SK-N-SH treated with all-trans-retinoic acid at 6 μM for 48 hours (cell line): Measurements from ENCODE around the gene TCERG1L.

ENCODE experiments used
- ATAC-seq: fragments of 200-7000 bp; cut with Tn5 transposase; 3 replicates; pipeline ENCODE4 v1.9.1; 2020; ENCODE audit warnings: mild to moderate bottlenecking, moderate library complexity
- ARNTL ChIP-seq: fragments of 450-650 bp; formaldehyde crosslinking; IDR thresholded peaks from 2 replicates; pipeline ENCODE4 v1.5.0; 2020; ENCODE audit warnings: low read depth, mild to moderate bottlenecking, moderate library complexity, borderline replicate concordance
- CREB5 ChIP-seq: fragments of 250-450 bp; sonication (Bioruptor Pico); IDR thresholded peaks from 2 replicates; pipeline ENCODE4 v1.5.1; 2020; ENCODE audit warnings: low read depth, mild to moderate bottlenecking, moderate library complexity
- CSDC2 ChIP-seq: fragments of 250-450 bp; sonication (Bioruptor Pico); IDR thresholded peaks from 2 replicates; pipeline ENCODE4 v1.5.0; 2020; ENCODE audit warnings: mild to moderate bottlenecking, moderate library complexity
- GLIS3 ChIP-seq: fragments of 250-450 bp; sonication (Bioruptor Pico); IDR thresholded peaks from 2 replicates; pipeline ENCODE4 v1.5.0; 2020; ENCODE audit warnings: mild to moderate bottlenecking, moderate library complexity
- ISL1 ChIP-seq: fragments of 250-450 bp; sonication (Bioruptor Pico); IDR thresholded peaks from 2 replicates; pipeline ENCODE4 v2.1.2; 2022; ENCODE audit warnings: mild to moderate bottlenecking, moderate library complexity
- OSR1 ChIP-seq: fragments of 250-450 bp; sonication (Bioruptor Pico); IDR thresholded peaks from 2 replicates; pipeline ENCODE4 v1.8.0; 2022; ENCODE audit warnings: moderate library complexity, mild to moderate bottlenecking, inconsistent platforms
- POU6F1 ChIP-seq: fragments of 250-450 bp; sonication (Bioruptor Pico); IDR thresholded peaks from 2 replicates; pipeline ENCODE4 v1.8.0; 2021; ENCODE audit warnings: low read depth, mild to moderate bottlenecking, moderate library complexity, borderline replicate concordance
- TOX ChIP-seq: fragments of 250-450 bp; sonication (Bioruptor Pico); IDR thresholded peaks from 2 replicates; pipeline ENCODE4 v1.8.0; 2021; ENCODE audit warnings: mild to moderate bottlenecking, moderate library complexity, borderline replicate concordance
- TSHZ2 ChIP-seq: fragments of 250-450 bp; sonication (Bioruptor Pico); IDR thresholded peaks from 2 replicates; pipeline ENCODE4 v1.5.0; 2020; ENCODE audit warnings: mild to moderate bottlenecking, moderate library complexity
- ZFP3 ChIP-seq: fragments of 250-450 bp; sonication (Bioruptor Pico); IDR thresholded peaks from 2 replicates; pipeline ENCODE4 v1.5.0; 2020; ENCODE audit warnings: mild to moderate bottlenecking, moderate library complexity
- ZNF565 ChIP-seq: fragments of 450-650 bp; formaldehyde crosslinking; conservative IDR thresholded peaks from 2 replicates; pipeline ENCODE4 v1.5.0; 2020; ENCODE audit warnings: low read depth, mild to moderate bottlenecking, moderate library complexity
- ZNF70 ChIP-seq: fragments of 450-650 bp; formaldehyde crosslinking; IDR thresholded peaks from 2 replicates; pipeline ENCODE4 v1.5.0; 2020; ENCODE audit warnings: mild to moderate bottlenecking, moderate library complexity

The TCERG1L gene

GRCh38 chr10:131219955-131220489, 91.5 kb downstream of the TCERG1L start:
- no peak for ATAC-seq
- no peak for TF ChIP-seq CREB5 (CRISPR knock-in tag)
- TF ChIP-seq CSDC2 (CRISPR knock-in tag) = no peak
- TF ChIP-seq ZNF565 = no peak
- TF ChIP-seq GLIS3 (CRISPR knock-in tag) = no peak
- no peak for TF ChIP-seq OSR1 (CRISPR knock-in tag)

- no peak for ATAC-seq
- TF ChIP-seq ARNTL (CRISPR knock-in tag) = no peak
- no peak for TF ChIP-seq TOX (CRISPR knock-in tag)
- no peak for TF ChIP-seq ZNF70 (CRISPR knock-in tag)
- TF ChIP-seq CREB5 (CRISPR knock-in tag) = no peak
These were observed 92.0 kb downstream of the TCERG1L start for GRCh38 chr10:131219584-131219886.

GRCh38 chr10:131218811-131219583, 92.5 kb downstream of the TCERG1L start:
- TF ChIP-seq ISL1 (CRISPR knock-in tag) = no peak
- TF ChIP-seq ARNTL (CRISPR knock-in tag) = no peak
- TF ChIP-seq ZFP3 (CRISPR knock-in tag) = no peak
- no peak for TF ChIP-seq POU6F1 (CRISPR knock-in tag)
- TF ChIP-seq ZNF565 = no peak
- TF ChIP-seq CREB5 (CRISPR knock-in tag) = no peak
- no peak for TF ChIP-seq TOX (CRISPR knock-in tag)
- TF ChIP-seq CSDC2 (CRISPR knock-in tag) = no peak
- TF ChIP-seq OSR1 (CRISPR knock-in tag) = no peak
- no peak for ATAC-seq

- TF ChIP-seq POU6F1 (CRISPR knock-in tag) (no peak), TSHZ2 (CRISPR knock-in tag) (no peak)
- ATAC-seq = no peak
These were observed 94.8 kb downstream of the TCERG1L start for GRCh38 chr10:131216681-131217230.

- TF ChIP-seq GLIS3 (CRISPR knock-in tag) = no peak
- no peak for TF ChIP-seq POU6F1 (CRISPR knock-in tag)
- no peak for ATAC-seq
These were observed 95.7 kb downstream of the TCERG1L start for GRCh38 chr10:131215776-131216175.
